ENCODE data around the gene GARIN1A. TPM values are rescaled to one million over a fixed set of nuclear protein-coding genes. Genes with fewer than 3 reads are reported as not detected.
"Not testable (repeated sequence)": the region's sequence is repeated elsewhere in the genome, so short reads cannot be mapped to it uniquely, and the experiment has no call there.

The GARIN1A gene
- total RNA-seq, 1 donor from 2014 or later: 3.9 TPM

- no peak for DNase-seq (ENCODE audit: extremely low spot score, unreplicated experiment)
- no peak overlapping the region for H3K4me3 Mint-ChIP-seq (ENCODE audit: unreplicated experiment)
- H3K27ac Mint-ChIP-seq (ENCODE audit: unreplicated experiment): no peak overlapping the region
- H3K36me3 Mint-ChIP-seq (ENCODE audit: unreplicated experiment): peaks cover 3% of the 10 kb centered on the region
- no peaks in the 10 kb centered on the region for H3K9me3 Mint-ChIP-seq (ENCODE audit: unreplicated experiment)
- no peaks in the 10 kb centered on the region for H3K4me1 Mint-ChIP-seq (ENCODE audit: unreplicated experiment)
- H3K27me3 Mint-ChIP-seq (ENCODE audit: unreplicated experiment): no peaks in the 10 kb centered on the region
- TF ChIP-seq CTCF (IDR thresholded peaks at IDR 0.05): peak; percentile 46
Measured at GRCh38 chr7:128672927-128673517, 930 bp downstream of the GARIN1A start.

- Mint-ChIP-seq H3K9me3 (ENCODE audit: unreplicated experiment) (no peaks in the 10 kb centered on the region), H3K27ac (ENCODE audit: unreplicated experiment) (no peak overlapping the region)
Measured at GRCh38 chr7:128673571-128673970, 1.5 kb downstream of the GARIN1A start.

GRCh38 chr7:128676665-128677064, 4.6 kb downstream of the GARIN1A start:
- no peaks in the 10 kb centered on the region for H3K9me3 Mint-ChIP-seq (ENCODE audit: unreplicated experiment)

More at GRCh38 chr7:128673571-128673970, 1.5 kb downstream of the GARIN1A start:
- no peak for TF ChIP-seq CTCF (IDR thresholded peaks at IDR 0.05)
- DNase-seq (ENCODE audit: extremely low spot score, unreplicated experiment): no peak
- peaks cover 3% of the 10 kb centered on the region for H3K36me3 Mint-ChIP-seq (ENCODE audit: unreplicated experiment)
- no peak overlapping the region for H3K4me3 Mint-ChIP-seq (ENCODE audit: unreplicated experiment)
- H3K4me1 Mint-ChIP-seq (ENCODE audit: unreplicated experiment): no peaks in the 10 kb centered on the region
- no peaks in the 10 kb centered on the region for H3K27me3 Mint-ChIP-seq (ENCODE audit: unreplicated experiment)

GRCh38 chr7:128679920-128680319, 7.8 kb downstream of the GARIN1A start:
- no peak for TF ChIP-seq CTCF (IDR thresholded peaks at IDR 0.05)
- DNase-seq (ENCODE audit: extremely low spot score, unreplicated experiment): no peak
- Mint-ChIP-seq H3K27ac (ENCODE audit: unreplicated experiment) (no peak overlapping the region), H3K27me3 (ENCODE audit: unreplicated experiment) (no peaks in the 10 kb centered on the region), H3K4me1 (ENCODE audit: unreplicated experiment) (no peaks in the 10 kb centered on the region), H3K4me3 (ENCODE audit: unreplicated experiment) (no peak overlapping the region), H3K36me3 (ENCODE audit: unreplicated experiment) (peaks cover 13% of the 10 kb centered on the region), H3K9me3 (ENCODE audit: unreplicated experiment) (no peaks in the 10 kb centered on the region)

More at GRCh38 chr7:128676665-128677064, 4.6 kb downstream of the GARIN1A start:
- DNase-seq (ENCODE audit: extremely low spot score, unreplicated experiment): no peak
- TF ChIP-seq CTCF (IDR thresholded peaks at IDR 0.05): no peak
- Mint-ChIP-seq H3K36me3 (ENCODE audit: unreplicated experiment) (no peaks in the 10 kb centered on the region), H3K4me1 (ENCODE audit: unreplicated experiment) (no peaks in the 10 kb centered on the region), H3K4me3 (ENCODE audit: unreplicated experiment) (no peak overlapping the region), H3K27me3 (ENCODE audit: unreplicated experiment) (no peaks in the 10 kb centered on the region), H3K27ac (ENCODE audit: unreplicated experiment) (no peak overlapping the region)

- H3K27ac Mint-ChIP-seq (ENCODE audit: unreplicated experiment): no peak overlapping the region
- H3K9me3 Mint-ChIP-seq (ENCODE audit: unreplicated experiment): no peaks in the 10 kb centered on the region
- TF ChIP-seq CTCF (IDR thresholded peaks at IDR 0.05): no peak
- H3K27me3 Mint-ChIP-seq (ENCODE audit: unreplicated experiment): no peaks in the 10 kb centered on the region
- H3K4me3 Mint-ChIP-seq (ENCODE audit: unreplicated experiment): no peak overlapping the region
- no peak for DNase-seq (ENCODE audit: extremely low spot score, unreplicated experiment)
- H3K36me3 Mint-ChIP-seq (ENCODE audit: unreplicated experiment): peaks cover 20% of the 10 kb centered on the region
- no peaks in the 10 kb centered on the region for H3K4me1 Mint-ChIP-seq (ENCODE audit: unreplicated experiment)
Measured at GRCh38 chr7:128681794-128682537, 9.9 kb downstream of the GARIN1A start.

GRCh38 chr7:128683270-128683669, 11.2 kb downstream of the GARIN1A start:
- not testable (repeated sequence) for H3K27ac Mint-ChIP-seq (ENCODE audit: unreplicated experiment); H3K27me3 Mint-ChIP-seq (ENCODE audit: unreplicated experiment); H3K9me3 Mint-ChIP-seq (ENCODE audit: unreplicated experiment); H3K4me3 Mint-ChIP-seq (ENCODE audit: unreplicated experiment); DNase-seq (ENCODE audit: extremely low spot score, unreplicated experiment); H3K4me1 Mint-ChIP-seq (ENCODE audit: unreplicated experiment)
- H3K36me3 Mint-ChIP-seq (ENCODE audit: unreplicated experiment): peaks cover 20% of the 10 kb centered on the region

GRCh38 chr7:128683738-128684137, 11.6 kb downstream of the GARIN1A start:
- not testable (repeated sequence) for H3K4me1 Mint-ChIP-seq (ENCODE audit: unreplicated experiment); H3K27ac Mint-ChIP-seq (ENCODE audit: unreplicated experiment); DNase-seq (ENCODE audit: extremely low spot score, unreplicated experiment); H3K4me3 Mint-ChIP-seq (ENCODE audit: unreplicated experiment); H3K9me3 Mint-ChIP-seq (ENCODE audit: unreplicated experiment); H3K27me3 Mint-ChIP-seq (ENCODE audit: unreplicated experiment)
- H3K36me3 Mint-ChIP-seq (ENCODE audit: unreplicated experiment): peaks cover 20% of the 10 kb centered on the region
